Measurements from ENCODE around the gene ZNF407.

DNA sequence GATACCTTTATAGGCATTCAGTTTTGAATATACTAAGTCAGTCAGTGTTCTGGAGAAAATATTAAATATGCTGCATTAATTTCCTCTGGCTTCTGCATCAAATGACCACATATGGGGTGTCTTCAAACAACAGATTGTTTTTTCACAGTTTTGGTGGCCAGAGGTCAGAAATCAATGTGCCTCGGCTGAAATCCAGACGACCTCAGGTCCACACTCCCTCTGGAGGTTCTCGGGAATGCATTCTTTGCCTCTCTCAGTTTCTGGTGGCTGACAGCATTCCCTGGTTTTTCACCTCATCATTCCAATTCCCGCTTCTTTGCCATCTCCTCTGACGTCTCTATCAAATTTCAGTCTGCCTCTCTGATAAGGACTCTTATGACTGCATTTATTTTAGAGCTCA is 142.3 kb downstream of the ZNF407 start:
- TF ChIP-seq, protein P1, sequence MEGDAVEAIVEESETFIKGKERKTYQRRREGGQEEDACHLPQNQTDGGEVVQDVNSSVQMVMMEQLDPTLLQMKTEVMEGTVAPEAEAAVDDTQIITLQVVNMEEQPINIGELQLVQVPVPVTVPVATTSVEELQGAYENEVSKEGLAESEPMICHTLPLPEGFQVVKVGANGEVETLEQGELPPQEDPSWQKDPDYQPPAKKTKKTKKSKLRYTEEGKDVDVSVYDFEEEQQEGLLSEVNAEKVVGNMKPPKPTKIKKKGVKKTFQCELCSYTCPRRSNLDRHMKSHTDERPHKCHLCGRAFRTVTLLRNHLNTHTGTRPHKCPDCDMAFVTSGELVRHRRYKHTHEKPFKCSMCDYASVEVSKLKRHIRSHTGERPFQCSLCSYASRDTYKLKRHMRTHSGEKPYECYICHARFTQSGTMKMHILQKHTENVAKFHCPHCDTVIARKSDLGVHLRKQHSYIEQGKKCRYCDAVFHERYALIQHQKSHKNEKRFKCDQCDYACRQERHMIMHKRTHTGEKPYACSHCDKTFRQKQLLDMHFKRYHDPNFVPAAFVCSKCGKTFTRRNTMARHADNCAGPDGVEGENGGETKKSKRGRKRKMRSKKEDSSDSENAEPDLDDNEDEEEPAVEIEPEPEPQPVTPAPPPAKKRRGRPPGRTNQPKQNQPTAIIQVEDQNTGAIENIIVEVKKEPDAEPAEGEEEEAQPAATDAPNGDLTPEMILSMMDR (IDR thresholded peaks at IDR 0.05; ENCODE audit: borderline replicate concordance, extremely low read depth, low read length, poor library complexity, severe bottlenecking), result no peak
- TF ChIP-seq EZH2 (IDR thresholded peaks at IDR 0.05; ENCODE audit: borderline replicate concordance, low read depth, low read length, severe bottlenecking), result no peak

Measured in DND-41 (cell line).